ENCODE results near the gene PRKAB1.
"Not testable (repeated sequence)": the region's sequence is repeated elsewhere in the genome, so short reads cannot be mapped to it uniquely, and the experiment has no call there.

The PRKAB1 gene, protein sequence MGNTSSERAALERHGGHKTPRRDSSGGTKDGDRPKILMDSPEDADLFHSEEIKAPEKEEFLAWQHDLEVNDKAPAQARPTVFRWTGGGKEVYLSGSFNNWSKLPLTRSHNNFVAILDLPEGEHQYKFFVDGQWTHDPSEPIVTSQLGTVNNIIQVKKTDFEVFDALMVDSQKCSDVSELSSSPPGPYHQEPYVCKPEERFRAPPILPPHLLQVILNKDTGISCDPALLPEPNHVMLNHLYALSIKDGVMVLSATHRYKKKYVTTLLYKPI

DNA sequence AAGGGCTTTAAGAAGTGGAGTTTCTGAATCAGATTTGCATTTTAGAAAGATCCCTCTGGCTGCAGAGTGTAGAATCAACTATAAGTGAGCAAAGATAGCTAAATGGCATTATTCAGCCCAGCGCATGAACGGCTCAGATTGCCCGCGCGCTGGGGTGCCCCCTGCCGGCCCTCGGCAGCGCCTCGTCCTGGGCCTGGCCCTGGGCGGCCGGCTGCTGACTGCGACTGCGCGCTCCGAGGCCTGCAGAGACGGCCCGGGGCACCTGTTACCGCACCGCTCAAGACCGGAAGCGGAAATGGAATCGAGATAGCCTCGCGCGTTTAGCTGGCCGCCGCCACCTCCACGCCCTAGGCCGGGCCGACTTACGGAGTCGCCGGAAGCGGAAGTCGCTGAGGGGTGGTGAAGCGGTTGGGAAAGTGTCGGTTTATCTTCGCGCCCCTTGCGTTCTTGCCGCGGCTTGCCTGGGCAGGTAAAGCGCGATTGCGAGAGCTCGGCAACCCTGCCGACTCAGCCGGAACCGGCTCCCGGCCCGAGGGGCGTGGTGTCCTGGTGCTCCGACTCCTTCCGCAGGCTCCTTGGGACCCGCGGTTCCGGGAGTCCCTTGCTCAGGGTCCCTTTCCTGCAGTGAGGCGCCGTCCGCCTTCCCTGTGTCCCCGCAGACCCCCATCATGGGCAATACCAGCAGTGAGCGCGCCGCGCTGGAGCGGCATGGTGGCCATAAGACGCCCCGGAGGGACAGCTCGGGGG is at the start of gene PRKAB1:
PRKAB1 (plus strand) TSS at position 557 of the 747 bp plus-strand sequence; CDS start at position 669, 112 bp downstream.
- Mint-ChIP-seq H3K27ac (peak within 1 kb of the TSS; percentile 94), H3K36me3 (ENCODE audit: low read depth) (peaks cover 34% of the 10 kb centered on the region), H3K4me3 (peak within 1 kb of the TSS; percentile 93), H3K27me3 (no peaks in the 10 kb centered on the region), H3K4me1 (peaks cover 62% of the 10 kb centered on the region), H3K9me3 (no peaks in the 10 kb centered on the region)
- peak; percentile 99 for ATAC-seq
- peak; percentile 95 for DNase-seq

DNA sequence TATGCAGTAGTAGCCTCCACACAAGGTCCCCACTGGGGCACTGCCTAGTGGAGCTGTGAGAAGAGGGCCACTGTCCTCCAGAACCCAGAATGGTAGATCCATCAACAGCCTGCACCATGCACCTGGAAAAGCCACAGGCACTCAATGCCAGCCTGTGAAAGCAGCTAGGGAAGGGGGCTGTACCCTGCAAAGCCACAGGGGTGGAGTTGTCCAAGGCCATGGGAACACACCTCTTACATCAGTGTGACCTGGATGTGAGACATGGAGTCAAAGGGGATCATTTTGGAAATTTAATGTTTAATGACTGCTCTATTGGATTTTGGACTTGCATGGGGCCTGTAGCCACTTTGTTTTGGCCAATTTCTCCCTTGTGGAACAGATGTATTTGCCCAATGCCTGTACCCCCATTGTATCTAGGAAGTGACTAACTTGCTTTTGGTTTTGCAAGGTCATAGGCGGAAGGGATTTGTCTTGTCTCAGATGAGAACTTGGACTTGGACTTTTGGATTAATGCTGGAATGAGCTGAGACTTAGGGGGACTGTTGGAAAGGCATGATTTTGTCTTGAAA is 49.5 kb upstream of the PRKAB1 start:
- H3K4me3 Mint-ChIP-seq; DNase-seq; H3K27ac Mint-ChIP-seq; H3K36me3 Mint-ChIP-seq (ENCODE audit: low read depth); H3K4me1 Mint-ChIP-seq; ATAC-seq: not testable (repeated sequence)
- Mint-ChIP-seq H3K9me3 (peaks cover 13% of the 10 kb centered on the region), H3K27me3 (peaks cover 12% of the 10 kb centered on the region)

DNA sequence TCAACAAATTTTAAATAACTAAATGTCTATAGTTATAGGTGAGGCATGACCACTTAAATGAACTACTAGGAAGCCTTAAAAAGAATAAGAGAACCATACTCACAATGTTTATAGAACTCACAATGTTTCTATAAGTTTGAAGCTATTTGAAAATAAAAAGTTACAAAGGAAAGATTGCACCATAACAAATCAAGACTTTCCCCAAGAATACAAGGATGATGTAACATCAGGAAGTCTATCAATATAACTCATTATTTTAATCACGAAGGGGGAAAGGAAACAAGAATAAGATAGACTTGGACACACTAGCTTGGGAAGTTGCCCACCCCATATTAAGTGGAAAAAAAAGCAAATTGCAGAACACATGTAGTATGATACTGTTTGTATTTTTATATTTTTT is 47.4 kb upstream of the PRKAB1 start:
- no peak for ATAC-seq
- Mint-ChIP-seq H3K4me1 (no peaks in the 10 kb centered on the region), H3K9me3 (peaks cover 13% of the 10 kb centered on the region), H3K4me3 (no peak overlapping the region), H3K27ac (no peak overlapping the region), H3K27me3 (peaks cover 8% of the 10 kb centered on the region), H3K36me3 (ENCODE audit: low read depth) (peaks cover 5% of the 10 kb centered on the region)
- no peak for DNase-seq

DNA sequence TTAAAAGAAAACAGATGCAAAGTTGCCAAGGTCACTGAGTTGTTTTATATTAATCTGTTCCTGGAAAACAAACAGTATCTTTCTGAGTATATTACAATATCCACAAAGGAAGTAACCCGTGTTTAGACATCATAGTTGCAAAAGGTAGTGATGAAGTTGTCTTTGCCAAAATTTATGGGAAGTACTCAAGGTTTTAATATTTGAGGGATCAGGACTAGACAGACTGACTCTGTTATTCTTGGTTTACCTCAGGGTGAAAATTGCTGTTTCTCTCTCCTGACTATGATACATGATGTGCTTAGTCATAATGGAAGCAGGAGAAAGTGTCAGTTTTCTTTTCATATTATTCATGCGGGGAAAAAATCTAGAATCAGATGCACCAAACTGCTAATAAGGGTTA is 46.1 kb upstream of the PRKAB1 start:
- Mint-ChIP-seq H3K36me3 (ENCODE audit: low read depth) (peaks cover 5% of the 10 kb centered on the region), H3K4me1 (no peaks in the 10 kb centered on the region), H3K27me3 (peaks cover 8% of the 10 kb centered on the region), H3K4me3 (no peak overlapping the region), H3K27ac (no peak overlapping the region), H3K9me3 (peaks cover 13% of the 10 kb centered on the region)
- DNase-seq (no peak), ATAC-seq (no peak)

DNA sequence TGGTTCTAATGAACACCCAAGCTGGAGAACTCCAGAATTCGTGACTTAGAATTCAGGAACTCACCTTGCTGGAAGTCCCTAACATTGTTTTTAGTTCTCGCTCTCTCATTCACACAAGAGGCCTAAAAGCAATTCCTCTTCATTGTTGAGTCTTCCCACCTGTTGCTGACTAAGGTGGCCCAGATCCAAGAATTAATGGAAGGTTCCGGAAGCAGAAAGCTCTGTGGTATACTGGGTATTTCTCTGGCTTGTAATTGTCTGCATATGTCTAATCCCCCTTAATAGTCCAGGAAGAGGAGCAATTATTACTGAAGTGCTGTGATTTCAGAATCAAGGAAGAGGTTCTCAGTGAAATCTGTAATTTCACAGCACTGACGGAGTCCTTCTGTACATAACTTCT is 43.0 kb upstream of the PRKAB1 start:
- Mint-ChIP-seq H3K27ac (no peak overlapping the region), H3K36me3 (ENCODE audit: low read depth) (no peaks in the 10 kb centered on the region), H3K4me1 (no peaks in the 10 kb centered on the region), H3K27me3 (peaks cover 12% of the 10 kb centered on the region), H3K4me3 (no peak overlapping the region), H3K9me3 (no peaks in the 10 kb centered on the region)
- no peak for ATAC-seq
- DNase-seq, result no peak

DNA sequence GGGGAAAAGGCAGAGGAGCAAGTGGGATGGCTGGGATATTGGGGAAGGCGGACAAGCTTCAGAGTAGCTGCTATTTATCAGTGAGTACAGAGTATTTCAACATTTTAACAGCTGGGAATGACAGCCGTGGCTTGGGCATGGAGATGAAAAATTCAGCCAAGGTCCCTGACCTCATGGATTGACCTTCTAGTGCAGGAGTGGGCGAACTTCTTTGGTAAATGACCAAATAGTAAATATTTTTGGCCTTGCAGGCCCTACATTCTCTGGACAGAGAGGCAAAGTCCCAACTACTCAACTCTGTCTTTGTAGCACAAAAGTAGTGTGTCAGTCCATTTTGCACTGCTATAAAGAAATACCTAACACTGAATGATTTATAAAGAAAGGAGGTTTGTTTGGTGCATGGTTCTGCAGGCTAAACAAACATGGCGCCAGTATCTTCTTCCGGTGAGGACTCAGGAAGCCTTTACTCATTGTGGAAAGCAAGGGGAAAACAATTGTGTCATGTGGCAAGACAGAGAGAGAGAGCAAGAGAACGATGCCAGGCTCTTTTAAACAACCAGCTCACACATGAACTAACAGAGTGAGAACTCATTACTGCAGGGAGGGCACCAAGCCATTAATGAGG is 40.8 kb upstream of the PRKAB1 start:
- DNase-seq (no peak), ATAC-seq (no peak)
- H3K4me3 Mint-ChIP-seq, result no peak overlapping the region
- no peak overlapping the region for H3K27ac Mint-ChIP-seq
- H3K36me3 Mint-ChIP-seq (ENCODE audit: low read depth), result no peaks in the 10 kb centered on the region
- H3K4me1 Mint-ChIP-seq, result no peaks in the 10 kb centered on the region
- H3K27me3 Mint-ChIP-seq, result peaks cover 7% of the 10 kb centered on the region
- no peaks in the 10 kb centered on the region for H3K9me3 Mint-ChIP-seq

DNA sequence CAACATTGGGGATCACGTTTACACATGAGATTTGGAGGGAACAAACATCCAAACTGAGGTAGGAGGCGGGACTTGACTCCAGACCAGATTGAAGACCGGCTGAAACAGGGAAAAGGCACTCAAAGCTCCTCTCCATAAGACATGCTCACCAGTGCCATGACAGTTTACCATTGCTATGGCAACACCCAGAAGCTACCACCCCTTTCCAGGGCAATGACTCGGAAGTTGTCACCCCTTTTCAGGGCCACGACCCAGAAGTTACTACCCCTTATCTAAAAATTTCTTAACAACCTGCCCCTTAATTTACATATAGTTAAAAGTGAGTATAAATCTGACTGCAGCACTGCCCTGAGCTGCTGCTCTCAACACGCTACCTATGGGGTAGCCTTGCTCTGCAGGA is 40.2 kb upstream of the PRKAB1 start:
- no peak overlapping the region for H3K27ac Mint-ChIP-seq
- H3K27me3 Mint-ChIP-seq, result peaks cover 7% of the 10 kb centered on the region
- ATAC-seq (no peak), DNase-seq (no peak)
- no peak overlapping the region for H3K4me3 Mint-ChIP-seq
- no peaks in the 10 kb centered on the region for H3K9me3 Mint-ChIP-seq
- H3K4me1 Mint-ChIP-seq, result no peaks in the 10 kb centered on the region
- H3K36me3 Mint-ChIP-seq (ENCODE audit: low read depth), result no peaks in the 10 kb centered on the region

DNA sequence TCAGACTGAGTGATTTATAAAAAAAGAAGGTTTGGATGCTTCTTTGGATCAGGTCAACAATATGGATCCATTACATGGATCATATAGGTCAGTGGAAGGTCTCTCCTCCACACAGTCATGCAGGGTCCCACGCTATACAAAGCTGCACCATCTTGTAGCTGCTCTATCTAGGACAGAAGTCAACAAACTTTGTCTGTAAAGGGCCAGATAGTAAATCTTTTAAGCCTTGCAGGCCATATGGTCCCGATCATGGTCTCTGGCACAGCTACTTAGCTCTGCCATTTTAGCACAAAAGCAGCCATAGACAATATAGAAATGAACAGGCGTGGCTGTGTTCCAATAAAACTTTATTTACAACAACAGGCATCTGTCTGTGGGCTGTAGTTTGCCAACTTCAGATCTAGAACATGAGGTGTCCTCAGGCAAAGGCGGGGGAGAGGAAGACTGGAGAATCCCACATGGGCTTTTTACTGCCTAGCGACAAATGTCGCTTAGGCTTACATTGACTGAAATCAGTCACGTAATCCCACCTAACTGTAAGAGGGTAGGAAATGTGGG is 37.6 kb upstream of the PRKAB1 start:
- Mint-ChIP-seq H3K27ac (no peak overlapping the region), H3K36me3 (ENCODE audit: low read depth) (no peaks in the 10 kb centered on the region), H3K27me3 (peaks cover 14% of the 10 kb centered on the region), H3K4me3 (no peak overlapping the region), H3K9me3 (no peaks in the 10 kb centered on the region), H3K4me1 (no peaks in the 10 kb centered on the region)
- ATAC-seq, result no peak
- no peak for DNase-seq

DNA sequence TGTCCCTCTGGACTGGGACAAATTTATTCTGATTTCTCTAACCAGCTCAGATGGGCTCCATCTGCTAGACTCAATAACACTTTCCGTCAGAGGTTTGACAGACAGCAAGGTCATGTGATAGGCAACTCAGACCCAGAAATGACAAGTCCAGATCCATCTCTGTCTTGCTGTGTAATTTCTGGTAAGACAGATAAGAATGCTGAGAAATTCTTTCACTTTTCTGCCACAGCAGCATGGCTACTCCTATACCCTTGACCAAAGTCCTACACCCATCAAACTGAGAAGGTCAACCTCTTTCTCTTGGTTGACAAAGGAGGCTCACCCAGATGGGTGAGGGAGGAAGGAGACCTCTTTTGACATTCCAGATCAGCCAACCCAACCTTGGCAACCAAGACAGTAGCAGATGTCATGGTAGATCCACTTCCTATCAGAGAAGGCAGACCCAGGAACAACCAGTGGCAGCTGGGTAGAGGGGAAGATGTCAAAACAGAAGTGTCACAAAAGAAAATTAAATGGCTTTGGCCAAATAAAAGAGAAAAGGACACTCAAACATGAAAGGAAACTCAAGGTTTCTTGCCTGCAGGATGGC is 36.9 kb upstream of the PRKAB1 start:
- no peak overlapping the region for H3K27ac Mint-ChIP-seq
- H3K27me3 Mint-ChIP-seq, result peaks cover 20% of the 10 kb centered on the region
- H3K36me3 Mint-ChIP-seq (ENCODE audit: low read depth), result no peaks in the 10 kb centered on the region
- no peaks in the 10 kb centered on the region for H3K9me3 Mint-ChIP-seq
- no peaks in the 10 kb centered on the region for H3K4me1 Mint-ChIP-seq
- DNase-seq, result no peak
- no peak for ATAC-seq
- no peak overlapping the region for H3K4me3 Mint-ChIP-seq

DNA sequence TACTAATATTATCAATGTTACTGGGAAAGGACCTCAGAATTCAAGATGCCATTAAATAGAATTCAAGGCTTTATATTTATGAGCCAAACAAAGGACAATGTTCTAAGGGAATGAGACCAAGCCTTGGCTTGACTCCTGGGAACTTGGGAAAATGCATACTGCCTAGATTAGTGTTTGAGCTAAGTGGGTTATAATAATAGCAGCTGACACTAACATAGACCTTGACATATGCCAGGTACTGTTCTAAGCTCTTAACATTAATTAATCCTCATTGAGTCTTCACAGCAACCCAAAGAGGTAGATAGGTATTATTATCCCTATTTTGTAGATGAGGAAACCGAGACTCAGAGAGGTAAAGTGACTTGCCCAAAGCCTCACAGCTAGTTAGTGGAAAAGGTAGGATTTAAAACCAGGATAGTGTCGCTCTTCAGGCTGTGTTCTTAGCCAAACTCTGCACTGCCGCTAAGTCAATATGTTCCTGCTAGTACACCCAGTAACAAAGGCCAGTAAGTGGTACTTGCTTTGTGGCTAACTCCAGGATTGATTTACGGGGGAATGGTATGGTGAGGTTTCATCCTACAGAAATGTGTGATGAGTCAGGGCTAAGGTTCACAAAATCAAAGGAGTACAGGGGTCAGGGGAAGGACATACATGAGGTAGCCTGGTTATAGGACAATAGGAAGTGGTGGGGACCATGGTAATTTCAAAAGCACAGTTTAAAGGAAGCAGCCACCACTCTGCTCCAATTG is 35.8 kb upstream of the PRKAB1 start:
- H3K4me3 Mint-ChIP-seq, result no peak overlapping the region
- DNase-seq (no peak), ATAC-seq (no peak)
- H3K27ac Mint-ChIP-seq, result no peak overlapping the region
- no peaks in the 10 kb centered on the region for H3K36me3 Mint-ChIP-seq (ENCODE audit: low read depth)
- H3K4me1 Mint-ChIP-seq, result no peaks in the 10 kb centered on the region
- no peaks in the 10 kb centered on the region for H3K9me3 Mint-ChIP-seq
- H3K27me3 Mint-ChIP-seq, result peaks cover 22% of the 10 kb centered on the region

DNA sequence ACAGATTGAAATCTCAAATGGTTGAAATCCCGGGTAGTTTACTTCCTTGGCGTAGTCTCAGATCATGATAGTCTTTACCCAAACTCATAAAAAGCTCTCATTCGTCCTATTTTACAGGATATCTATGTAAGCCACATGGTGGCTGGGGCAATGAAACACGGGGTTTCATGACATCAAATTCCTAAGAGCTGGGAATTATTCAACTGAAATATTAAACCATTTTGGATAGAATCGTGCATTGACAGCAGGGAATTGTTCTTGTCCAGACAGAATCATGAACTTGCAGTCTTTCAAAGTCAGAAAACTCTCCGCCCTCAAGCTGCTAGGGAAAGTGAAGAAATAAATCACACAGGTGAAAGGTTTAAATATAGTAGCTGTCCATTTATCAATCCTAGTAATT is 33.2 kb upstream of the PRKAB1 start:
- no peak for ATAC-seq
- H3K4me3 Mint-ChIP-seq, result no peak overlapping the region
- no peaks in the 10 kb centered on the region for H3K4me1 Mint-ChIP-seq
- H3K36me3 Mint-ChIP-seq (ENCODE audit: low read depth), result no peaks in the 10 kb centered on the region
- DNase-seq, result no peak
- H3K27ac Mint-ChIP-seq, result no peak overlapping the region
- H3K27me3 Mint-ChIP-seq, result peaks cover 15% of the 10 kb centered on the region
- no peaks in the 10 kb centered on the region for H3K9me3 Mint-ChIP-seq

DNA sequence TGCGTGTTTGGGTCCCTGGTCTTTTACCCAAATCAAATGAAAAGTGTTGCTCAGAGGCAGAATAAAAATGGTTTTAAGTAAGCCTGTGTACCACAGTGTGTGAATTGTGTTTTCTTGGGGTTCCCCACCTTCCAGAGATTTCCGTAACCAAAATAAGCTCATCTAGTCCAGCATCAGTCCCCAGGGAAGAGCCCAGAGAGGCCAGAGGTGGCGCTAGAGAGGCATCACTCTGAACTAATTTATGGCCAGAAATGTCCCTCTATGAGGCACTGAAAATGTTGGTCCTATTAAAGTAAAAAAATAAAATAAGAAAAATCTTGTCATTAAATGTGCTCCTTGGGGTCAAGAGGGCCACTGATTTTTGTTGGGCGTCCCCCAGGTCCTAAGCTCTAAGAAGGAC is 24.9 kb upstream of the PRKAB1 start:
- DNase-seq (no peak), ATAC-seq (no peak)
- Mint-ChIP-seq H3K27me3 (peaks cover 6% of the 10 kb centered on the region), H3K4me3 (no peak overlapping the region), H3K4me1 (no peaks in the 10 kb centered on the region), H3K36me3 (ENCODE audit: low read depth) (no peaks in the 10 kb centered on the region), H3K27ac (no peak overlapping the region), H3K9me3 (no peaks in the 10 kb centered on the region)

DNA sequence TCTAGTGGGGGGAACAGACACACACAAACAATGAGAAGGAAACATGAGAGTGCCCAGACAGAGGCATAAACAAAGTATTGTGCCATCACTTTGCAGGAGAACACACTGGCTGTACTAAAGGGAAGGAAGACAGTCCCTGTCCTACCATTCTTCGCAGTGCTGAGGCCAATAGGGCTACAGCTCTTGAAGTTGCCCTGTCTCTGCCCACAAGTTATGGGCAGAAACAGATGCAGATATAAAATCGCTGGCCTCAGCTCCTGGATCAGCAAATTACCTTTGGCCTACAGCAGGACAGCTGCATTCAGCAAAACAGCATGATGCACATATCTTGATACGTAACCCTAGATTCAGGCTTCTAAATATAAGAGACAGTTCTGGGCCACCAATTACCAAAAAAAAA is 23.0 kb upstream of the PRKAB1 start:
- H3K27ac Mint-ChIP-seq, result no peak overlapping the region
- no peak overlapping the region for H3K4me3 Mint-ChIP-seq
- H3K9me3 Mint-ChIP-seq, result no peaks in the 10 kb centered on the region
- DNase-seq (no peak), ATAC-seq (no peak)
- H3K4me1 Mint-ChIP-seq, result no peaks in the 10 kb centered on the region
- H3K27me3 Mint-ChIP-seq, result peaks cover 8% of the 10 kb centered on the region
- H3K36me3 Mint-ChIP-seq (ENCODE audit: low read depth), result no peaks in the 10 kb centered on the region

DNA sequence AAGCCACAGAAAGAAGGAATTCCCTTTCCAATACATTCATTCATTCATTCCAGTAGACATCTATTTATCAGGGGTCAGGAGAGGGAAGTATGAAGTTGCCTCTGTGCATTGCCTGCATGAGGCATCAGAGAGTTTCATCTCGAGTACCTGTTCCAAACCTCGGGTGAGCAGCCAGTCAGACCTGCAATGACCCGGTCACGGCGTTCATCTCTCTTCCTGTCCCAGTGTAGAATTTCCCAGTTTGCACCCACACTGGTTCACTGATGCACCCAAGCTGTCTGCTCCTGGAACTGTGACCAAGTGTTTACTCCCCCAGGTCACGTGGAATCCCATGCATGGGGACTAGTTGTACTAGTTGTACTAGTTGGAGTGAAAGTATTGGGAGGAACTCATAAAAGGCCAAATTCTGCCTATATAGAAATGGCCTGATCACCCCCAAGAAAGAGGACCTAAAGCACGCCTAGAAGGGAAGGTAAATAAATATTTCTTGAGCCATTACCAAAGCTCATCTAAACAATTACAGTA is 22.3 kb upstream of the PRKAB1 start:
- H3K36me3 Mint-ChIP-seq (ENCODE audit: low read depth), result no peaks in the 10 kb centered on the region
- ATAC-seq (no peak), DNase-seq (no peak)
- no peak overlapping the region for H3K27ac Mint-ChIP-seq
- no peaks in the 10 kb centered on the region for H3K4me1 Mint-ChIP-seq
- H3K9me3 Mint-ChIP-seq, result no peaks in the 10 kb centered on the region
- H3K27me3 Mint-ChIP-seq, result peaks cover 8% of the 10 kb centered on the region
- no peak overlapping the region for H3K4me3 Mint-ChIP-seq
